HL-60/S4 (cell line): Measurements from ENCODE around the gene ADIG.

Experiments used
- in situ Hi-C: fragments of 300-500 bp; cut with MboI; formaldehyde crosslinking; loops from 2 replicates; pipeline ENCODE4 v1.14.3; 2022; ENCODE audit warnings: low sequenced_read_pairs

ADIG gene

DNA sequence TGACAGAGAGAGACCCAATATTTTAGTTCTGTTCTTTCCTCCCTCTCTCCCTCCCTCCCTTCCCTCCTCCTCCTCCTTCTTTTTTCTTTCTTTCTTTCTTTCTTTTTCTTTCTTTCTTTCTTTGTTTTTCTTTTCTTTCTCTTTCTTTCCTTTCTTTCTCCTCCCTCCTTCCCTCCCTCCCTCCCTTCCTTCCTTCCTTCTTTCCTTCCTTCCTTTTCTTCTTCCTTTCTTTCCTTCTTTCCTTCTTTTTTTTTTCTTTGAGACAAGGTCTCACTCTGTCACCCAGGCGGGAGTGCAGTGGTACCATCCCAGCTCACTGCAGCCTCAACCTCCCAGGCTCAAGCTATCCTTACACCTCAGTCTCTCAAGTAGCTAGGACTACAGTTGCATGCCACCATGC lies 49.0 kb downstream of the ADIG start:
- in situ Hi-C loops = no loop called here

GRCh38 chr20:38630727-38631126 lies 49.7 kb downstream of the ADIG start:
- in situ Hi-C loops = no loop called here

DNA sequence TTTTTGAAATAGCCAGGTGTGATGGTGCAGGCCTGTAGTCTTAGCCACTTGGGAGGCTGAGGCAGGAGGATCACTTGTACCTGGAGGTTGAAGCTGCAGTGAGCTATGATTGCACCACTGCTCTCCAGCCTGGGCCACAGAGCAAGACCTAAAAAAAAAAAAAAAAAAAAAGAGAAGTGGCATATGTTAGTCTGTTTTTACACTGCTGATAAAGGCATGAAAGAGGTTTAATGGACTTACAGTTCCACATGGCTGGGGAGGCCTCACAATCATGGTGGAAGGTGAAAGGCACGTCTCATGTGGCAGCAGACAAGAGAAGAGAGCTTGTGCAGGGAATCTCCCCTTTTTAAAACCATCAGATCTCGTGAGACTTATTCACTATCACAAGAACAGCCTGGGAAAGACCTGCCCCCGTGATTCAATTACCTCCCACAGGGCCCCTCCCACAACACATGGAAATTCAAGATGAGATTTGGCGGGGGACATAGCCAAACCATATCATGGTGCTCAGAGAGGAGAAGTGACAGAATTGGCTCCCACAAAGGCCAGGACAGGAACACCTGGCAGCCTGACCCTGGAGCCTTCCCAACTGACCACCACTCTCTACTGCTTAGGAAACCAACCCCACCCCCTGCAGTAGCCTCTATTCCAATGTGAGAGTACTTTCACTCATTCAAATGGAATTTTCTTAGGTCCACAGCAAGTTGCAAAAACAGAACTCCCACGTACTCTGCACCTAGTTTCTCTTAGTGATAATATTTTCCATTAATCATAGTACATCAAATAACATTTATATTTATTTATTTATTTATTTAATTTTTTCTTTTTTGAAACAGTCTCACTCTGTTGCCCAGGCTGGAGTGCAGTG lies 50.4 kb downstream of the ADIG start:
- in situ Hi-C loops = no loop called here

GRCh38 chr20:38633577-38634093 lies 52.6 kb downstream of the ADIG start:
- in situ Hi-C loops = no loop called here

DNA sequence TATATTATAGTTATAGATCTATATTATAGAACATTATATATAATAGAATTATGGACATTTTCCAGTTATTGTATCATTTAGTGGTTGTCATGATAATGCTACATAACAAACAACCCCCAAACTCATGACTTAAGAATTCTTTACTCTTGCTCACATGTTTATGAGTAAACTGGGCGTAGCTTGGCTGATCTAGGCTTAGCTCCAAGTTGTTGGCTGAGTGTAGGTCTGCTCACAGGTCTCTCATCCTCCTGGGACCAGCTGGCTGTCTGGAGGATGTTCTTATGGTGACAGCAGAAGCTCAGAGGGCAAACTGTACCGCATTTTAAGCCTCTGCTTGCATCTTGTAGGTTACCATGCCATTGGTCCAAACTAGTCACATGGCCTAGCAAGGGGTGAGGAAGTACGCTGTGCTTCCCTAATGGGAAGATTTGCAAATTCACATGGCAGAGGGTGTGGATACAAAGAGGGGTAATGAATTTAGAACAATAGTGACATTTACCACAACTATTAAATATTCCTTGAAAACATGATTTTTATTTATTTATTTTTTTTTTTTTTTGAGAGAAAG lies 54.8 kb downstream of the ADIG start:
- in situ Hi-C loops = no loop called here
